RKO (cell line): ENCODE results near the gene PFKFB3.
"Not testable (repeated sequence)": the region's sequence is repeated elsewhere in the genome, so short reads cannot be mapped to it uniquely, and the experiment has no call there.

Experiments
- DNase-seq: peaks from one replicate; pipeline ENCODE4 v3.0.0-alpha.2; 2016; ENCODE audit warnings: low spot score

Gene PFKFB3

GRCh38 chr10:6202098-6202683, 541 bp upstream of the PFKFB3 start:
- DNase-seq, result peak; percentile 25

- DNase-seq, result peak; percentile 78
Measured at GRCh38 chr10:6203331-6204062, 765 bp downstream of the PFKFB3 start.

- DNase-seq, result no peak
Measured at GRCh38 chr10:6204063-6204340, 1.3 kb downstream of the PFKFB3 start.

GRCh38 chr10:6204341-6205191, 1.8 kb downstream of the PFKFB3 start:
- DNase-seq, result peak; percentile 75

DNA sequence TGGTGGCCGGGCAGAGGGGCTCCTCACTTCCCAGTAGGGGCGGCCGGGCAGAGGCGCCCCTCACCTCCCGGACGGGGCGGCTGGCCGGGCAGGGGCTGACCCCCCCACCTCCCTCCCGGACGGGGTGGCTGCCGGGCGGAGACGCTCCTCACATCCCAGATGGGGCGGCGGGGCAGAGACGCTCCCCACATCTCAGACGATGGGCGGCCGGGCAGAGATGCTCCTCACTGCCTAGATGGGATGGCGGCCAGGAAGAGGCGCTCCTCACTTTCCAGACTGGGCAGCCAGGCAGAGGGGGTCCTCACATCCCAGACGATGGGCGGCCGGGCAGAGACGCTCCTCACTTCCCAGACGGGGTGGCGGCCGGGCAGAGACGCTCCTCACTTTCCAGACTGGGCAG, 3.8 kb downstream of the PFKFB3 start:
- DNase-seq, result not testable (repeated sequence)

GRCh38 chr10:6207658-6208057, 4.9 kb downstream of the PFKFB3 start:
- DNase-seq, result no peak

DNA sequence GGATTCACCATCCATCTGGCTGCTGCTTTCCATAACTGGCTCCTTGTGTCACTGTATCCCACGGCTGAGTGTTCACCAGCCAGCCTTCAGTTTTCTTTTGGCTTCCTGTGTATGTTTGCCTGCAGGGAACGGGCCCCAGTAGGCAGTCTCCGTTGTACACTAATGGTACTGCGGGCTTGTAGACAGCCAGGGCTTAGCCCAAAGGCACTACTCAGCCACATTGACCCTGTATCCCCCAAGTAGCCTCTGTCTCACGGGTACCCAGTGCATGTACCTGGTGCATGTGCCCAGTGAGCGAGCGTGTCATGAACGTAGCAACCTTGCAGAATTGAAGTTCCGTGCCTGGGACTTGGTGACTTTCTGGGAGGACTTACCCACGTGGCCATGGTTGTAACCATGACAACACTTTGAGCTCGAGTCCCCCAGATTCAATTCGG, 6.1 kb downstream of the PFKFB3 start:
- no peak for DNase-seq

GRCh38 chr10:6211341-6211670, 8.6 kb downstream of the PFKFB3 start:
- DNase-seq, result no peak

- no peak for DNase-seq
Measured at GRCh38 chr10:6211671-6212635, 9.2 kb downstream of the PFKFB3 start.

- no peak for DNase-seq
Measured at GRCh38 chr10:6212806-6213205, 10.1 kb downstream of the PFKFB3 start.

GRCh38 chr10:6213257-6213905, 10.6 kb downstream of the PFKFB3 start:
- no peak for DNase-seq

GRCh38 chr10:6213908-6214307, 11.2 kb downstream of the PFKFB3 start:
- DNase-seq, result no peak

GRCh38 chr10:6214612-6215011, 11.9 kb downstream of the PFKFB3 start:
- no peak for DNase-seq

DNA sequence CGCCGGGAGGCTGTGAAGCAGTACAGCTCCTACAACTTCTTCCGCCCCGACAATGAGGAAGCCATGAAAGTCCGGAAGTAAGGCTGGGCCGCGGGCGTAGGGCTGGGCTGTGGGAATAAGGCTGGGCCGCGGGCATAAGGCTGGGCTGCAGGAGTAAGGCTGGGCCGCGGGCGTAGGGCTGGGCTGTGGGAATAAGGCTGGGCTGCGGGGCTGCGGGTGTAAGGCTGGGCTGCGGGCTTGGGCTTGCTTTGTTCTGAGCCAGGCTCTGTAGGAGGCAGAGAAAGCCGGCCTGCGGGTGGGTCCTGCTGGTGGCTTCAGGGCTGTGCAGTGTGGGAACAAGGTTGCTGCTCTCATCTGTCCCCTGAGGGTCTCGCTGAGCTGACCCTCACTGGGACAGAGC, 12.5 kb downstream of the PFKFB3 start:
- DNase-seq, result no peak

GRCh38 chr10:6215683-6216484, 13.2 kb downstream of the PFKFB3 start:
- no peak for DNase-seq

DNA sequence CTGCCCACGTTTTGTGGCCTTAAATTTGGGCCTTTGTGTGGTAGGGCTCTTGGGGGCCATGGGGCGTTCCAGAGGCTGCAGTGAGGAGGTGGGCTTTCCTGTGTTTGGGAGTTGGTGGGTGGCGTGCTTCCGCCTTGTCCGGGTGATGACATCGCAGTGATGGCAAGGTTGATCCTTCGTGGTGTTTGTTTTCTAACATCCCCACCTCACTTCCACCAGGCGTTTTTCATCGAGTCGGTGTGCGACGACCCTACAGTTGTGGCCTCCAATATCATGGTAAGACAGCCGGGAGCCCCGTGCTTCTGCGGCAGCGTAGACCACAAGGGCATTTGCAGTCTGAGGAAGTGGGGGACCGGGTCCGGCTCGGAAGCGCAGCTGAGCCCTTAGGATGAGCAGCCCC, 14.2 kb downstream of the PFKFB3 start:
- no peak for DNase-seq

DNA sequence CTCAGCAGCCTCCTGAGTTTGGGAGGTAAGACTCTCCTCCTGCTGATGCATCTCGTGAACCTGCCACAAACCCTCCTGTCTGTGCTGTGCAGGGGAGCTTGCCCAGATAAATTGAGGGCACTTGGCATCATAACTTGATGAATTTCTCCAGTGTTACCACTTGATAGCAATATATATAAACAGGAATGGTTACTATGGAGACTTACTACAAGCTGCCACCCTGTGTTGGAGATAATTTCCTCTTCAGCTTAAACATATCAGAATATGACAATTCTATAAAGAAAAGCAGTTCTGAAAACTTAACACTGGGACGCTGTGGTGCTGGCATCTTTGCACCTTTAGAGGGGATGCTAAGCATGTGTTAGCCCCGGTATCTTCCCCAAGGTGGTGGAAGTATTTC, 14.9 kb downstream of the PFKFB3 start:
- DNase-seq, result no peak

DNA sequence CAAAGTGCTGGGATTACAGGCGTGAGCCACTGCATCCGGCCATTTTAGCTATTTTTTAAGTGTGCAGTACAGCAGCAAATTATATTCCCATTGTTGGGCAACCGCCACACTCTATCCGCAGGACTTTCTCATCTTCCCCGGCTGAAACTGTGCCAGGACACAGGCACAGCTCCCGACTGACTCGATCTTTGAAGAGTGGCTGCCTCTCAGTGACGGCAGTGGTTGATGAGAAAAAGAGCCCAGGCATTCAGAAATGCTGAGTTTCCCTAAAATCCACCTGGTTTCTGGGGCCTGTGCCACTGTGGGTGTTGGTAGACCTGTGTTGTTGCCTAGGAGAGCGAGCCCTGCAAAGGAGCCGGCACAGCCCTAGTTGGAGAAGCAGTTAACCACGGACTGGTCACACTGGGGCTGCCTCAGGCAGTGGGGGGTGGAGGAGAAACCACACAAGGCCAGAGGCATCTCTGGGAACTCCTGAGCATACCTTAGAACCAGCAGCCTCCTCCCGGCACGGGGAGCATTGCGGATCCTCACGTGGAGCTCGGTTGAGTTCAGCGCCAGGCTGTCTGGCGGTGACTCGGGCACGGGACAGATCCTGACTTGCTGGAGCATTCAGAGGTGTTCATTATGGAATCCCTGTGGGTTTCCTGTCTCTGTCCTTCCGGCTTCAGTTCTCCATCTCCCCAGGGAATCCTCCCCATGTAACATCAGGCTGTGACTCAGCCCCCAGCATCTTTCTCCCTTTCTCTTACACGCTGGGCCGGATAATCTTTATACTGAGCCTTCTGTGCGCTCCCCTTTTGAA, 16.2 kb downstream of the PFKFB3 start:
- DNase-seq, result no peak

- no peak for DNase-seq
Measured at GRCh38 chr10:6219494-6219836, 16.7 kb downstream of the PFKFB3 start.
